Measurements from ENCODE around the gene RSL1D1. TPM values are rescaled to one million over a fixed set of nuclear protein-coding genes. Genes with fewer than 3 reads are reported as not detected.

Gene RSL1D1
- total and polyA plus RNA-seq, 10 of the 15 experiments (the other 5 are each of a cell fraction or from before 2014, with no cell fraction given) = 106 to 535 (median 304) TPM

GRCh38 chr16:11833951-11834695 is 17.2 kb downstream of the RSL1D1 start:
- H3K36me3 ChIP-seq (ENCODE audit: control insufficient read depth in 2 of 2, insufficient read depth in 2 of 2, low read length in 1 of 2) = peaks cover 7 to 13% of the 10 kb centered on the region in 2 experiments
- DNase-seq (ENCODE audit: low read depth, low spot score) = no peak
- ChIA-PET POLR2A (interaction anchor here (0.5 to 0.6 kb wide), 4 partner anchors 23 to 102 kb away, joined by 3 to 5 read pairs (median 4); no protein-coding TSS in a partner anchor), RAD21 (ENCODE audit: unreplicated experiment) (no interaction called here), CTCF (no interaction called here), SMC1A (ENCODE audit: uncharacterized antibody, unreplicated experiment) (interaction anchor here (0.9 kb wide), 1 partner anchor 21 kb away, joined by 3 read pairs; no protein-coding TSS in a partner anchor)
- peak; percentile 25; the same call in 1 of the 3 replicates for ATAC-seq
- no peak overlapping the region for H3K9ac ChIP-seq (ENCODE audit: control insufficient read depth, insufficient read depth, low read length)
- H3K27ac ChIP-seq (ENCODE audit: control insufficient read depth, insufficient read depth) = no peak overlapping the region
- no peaks in the 10 kb centered on the region for H3K27me3 ChIP-seq (replicated peaks in 1 of 2; ENCODE audit: control insufficient read depth in 2 of 2, insufficient read depth in 2 of 2, low read length in 1 of 2)
- FAIRE-seq = no peak
- H3K4me2 ChIP-seq (ENCODE audit: control insufficient read depth, insufficient read depth) = no peak overlapping the region
- in situ Hi-C loops (cut with MboI) (no loop called here), intact Hi-C loops (cut with micrococcal nuclease; ENCODE audit: unreplicated experiment) (no loop called here)
- BruUV-seq (replicated peaks) = no TSS peak
- no peak overlapping the region for H3K4me3 ChIP-seq
- H4K20me1 ChIP-seq (ENCODE audit: control insufficient read depth, insufficient read depth) = no peaks in the 10 kb centered on the region
- H2AFZ ChIP-seq (ENCODE audit: control insufficient read depth, low read depth, low read length) = no peak overlapping the region
- no peaks in the 10 kb centered on the region for H3K79me2 ChIP-seq (ENCODE audit: control insufficient read depth, insufficient read depth, low read length)
- 66% methylated on average over 6 of the region's 6 CpGs for WGBS (ENCODE audit: insufficient coverage, insufficient replicate concordance, low lambda C conversion rate, missing lambda C conversion rate)
- TF ChIP-seq IRF5 (IDR thresholded peaks at IDR 0.05; ENCODE audit: borderline replicate concordance) = no peak
- peak; percentile 29; the same call in 1 of the 2 replicates for TF ChIP-seq RUNX3 (IDR thresholded peaks at IDR 0.05; ENCODE audit: low read length)
- TF ChIP-seq EP300 (IDR thresholded peaks at IDR 0.05; ENCODE audit: borderline replicate concordance in 1 of 2, control insufficient read depth in 1 of 2, low read depth in 2 of 2, low read length in 2 of 2) = no peak
- no peak for TF ChIP-seq USF2 (IDR thresholded peaks at IDR 0.05; ENCODE audit: borderline replicate concordance, low read depth, low read length)
- no peaks in the 10 kb centered on the region for H3K9me3 ChIP-seq (replicated peaks; ENCODE audit: control insufficient read depth, insufficient read depth, low read length)
- no peaks in the 10 kb centered on the region for H3K4me1 ChIP-seq (ENCODE audit: control insufficient read depth, insufficient read depth, low read length)

All from GM12878 (cell line).